DOHH2 (cell line): ENCODE measurements around the gene WSCD2.

ENCODE experiments used
- EZH2phosphoT487 ChIP-seq: fragments of 200-600 bp; sonication (generic); IDR thresholded peaks from 2 replicates; pipeline ENCODE4 v1.6.1; 2017; ENCODE audit warnings: borderline replicate concordance, mild to moderate bottlenecking, antibody characterized with exemption, low read length, moderate library complexity, mixed read lengths
- TF ChIP-seq, protein P1 (sequence below): fragments of 200-600 bp; sonication (generic); IDR thresholded peaks from one replicate; pipeline ENCODE4 v1.5.1; 2014; ENCODE audit warnings: antibody characterized with exemption, mild to moderate bottlenecking, low read depth, low read length; ENCODE audit not compliant: poor library complexity, severe bottlenecking

DNA sequence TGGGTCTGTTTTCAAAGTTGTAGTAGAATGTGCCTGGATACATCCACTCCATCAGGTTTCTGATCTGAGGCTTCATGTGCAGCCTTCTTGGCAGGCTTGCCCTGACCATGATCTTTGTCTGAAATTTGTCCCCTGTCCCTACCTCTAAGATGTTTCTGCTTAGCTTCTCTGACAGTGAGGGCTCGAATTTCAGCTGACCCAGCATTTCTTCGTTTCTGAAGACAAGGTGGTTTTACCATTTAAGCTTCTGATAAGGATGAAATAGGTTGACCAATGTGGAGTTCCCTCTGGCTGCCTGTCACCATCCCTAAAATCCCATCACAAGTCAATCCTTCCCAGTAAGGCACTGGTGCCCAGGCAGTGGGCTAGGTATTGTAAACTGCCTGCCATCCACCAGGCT lies 153.1 kb downstream of the WSCD2 start:
- TF ChIP-seq, protein P1, sequence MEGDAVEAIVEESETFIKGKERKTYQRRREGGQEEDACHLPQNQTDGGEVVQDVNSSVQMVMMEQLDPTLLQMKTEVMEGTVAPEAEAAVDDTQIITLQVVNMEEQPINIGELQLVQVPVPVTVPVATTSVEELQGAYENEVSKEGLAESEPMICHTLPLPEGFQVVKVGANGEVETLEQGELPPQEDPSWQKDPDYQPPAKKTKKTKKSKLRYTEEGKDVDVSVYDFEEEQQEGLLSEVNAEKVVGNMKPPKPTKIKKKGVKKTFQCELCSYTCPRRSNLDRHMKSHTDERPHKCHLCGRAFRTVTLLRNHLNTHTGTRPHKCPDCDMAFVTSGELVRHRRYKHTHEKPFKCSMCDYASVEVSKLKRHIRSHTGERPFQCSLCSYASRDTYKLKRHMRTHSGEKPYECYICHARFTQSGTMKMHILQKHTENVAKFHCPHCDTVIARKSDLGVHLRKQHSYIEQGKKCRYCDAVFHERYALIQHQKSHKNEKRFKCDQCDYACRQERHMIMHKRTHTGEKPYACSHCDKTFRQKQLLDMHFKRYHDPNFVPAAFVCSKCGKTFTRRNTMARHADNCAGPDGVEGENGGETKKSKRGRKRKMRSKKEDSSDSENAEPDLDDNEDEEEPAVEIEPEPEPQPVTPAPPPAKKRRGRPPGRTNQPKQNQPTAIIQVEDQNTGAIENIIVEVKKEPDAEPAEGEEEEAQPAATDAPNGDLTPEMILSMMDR = no peak
- TF ChIP-seq EZH2phosphoT487 = no peak
